DOHH2 (cell line): ENCODE results near the gene MCCC1.

ENCODE experiments used
- CTCF ChIP-seq: fragments of 200-600 bp; sonication (generic); IDR thresholded peaks from one replicate; pipeline ENCODE4 v1.5.1; 2014; ENCODE audit warnings: antibody characterized with exemption, mild to moderate bottlenecking, low read depth, low read length; ENCODE audit not compliant: poor library complexity, severe bottlenecking
- EZH2phosphoT487 ChIP-seq: fragments of 200-600 bp; sonication (generic); IDR thresholded peaks from 2 replicates; pipeline ENCODE4 v1.6.1; 2017; ENCODE audit warnings: borderline replicate concordance, mild to moderate bottlenecking, antibody characterized with exemption, low read length, moderate library complexity, mixed read lengths

- TF ChIP-seq CTCF (no peak), EZH2phosphoT487 (no peak)
These were observed 1.1 kb upstream of the MCCC1 start for GRCh38 chr3:183100376-183100775.
